BJ (cell line): ENCODE measurements around the gene FNIP1. TPM values are rescaled to one million over a fixed set of nuclear protein-coding genes. Genes with fewer than 3 reads are reported as not detected.

Experiments used
- CTCF ChIA-PET: fragments of 350-600 bp; formaldehyde crosslinking; extraction: SDS; loops from one replicate; lab custom pipeline; 2021; ENCODE audit warnings: antibody characterized with exemption, inconsistent platforms; lab: Yijun Ruan, JAX
- POLR2A ChIA-PET: fragments of 300-600 bp; sonication (Branson Sonifier 250); formaldehyde crosslinking; extraction: SDS; loops from one replicate; lab custom pipeline; 2021; ENCODE audit warnings: antibody characterized with exemption; lab: Charles Lee
- DNase-seq: peaks from one replicate; pipeline ENCODE4 v3.0.0-alpha.2; 2011; ENCODE audit warnings: low read depth
- H3K27me3 ChIP-seq: 2 replicates; pipeline ENCODE4 v1.6.0; 2011; ENCODE audit warnings: low read length; ENCODE audit not compliant: control insufficient read depth, insufficient read depth
- H3K36me3 ChIP-seq: 2 replicates; pipeline ENCODE4 v1.5.1; 2011; ENCODE audit warnings: low read length; ENCODE audit not compliant: control insufficient read depth, insufficient read depth
- H3K4me3 ChIP-seq: 2 replicates; pipeline ENCODE4 v1.5.1; 2011; ENCODE audit warnings: low read depth, mild to moderate bottlenecking, control low read depth, low read length
- polyA plus RNA-seq: library from polyadenylated mRNA; depleted of rRNA; stranded (reverse); fragments of >200 nt; gene quantifications from 2 replicates; pipeline ENCODE4 v1.2.3, GENCODE V29; 2011
- TF ChIP-seq, protein P1 (sequence below): IDR thresholded peaks from 2 replicates; pipeline ENCODE4 v1.5.1; 2011; ENCODE audit warnings: low read depth, mild to moderate bottlenecking, control low read depth, inconsistent platforms, low read length, moderate library complexity; ENCODE audit not compliant: insufficient read depth

FNIP1 gene
- polyA plus RNA-seq, 1 experiment, result 5.3 TPM

DNA sequence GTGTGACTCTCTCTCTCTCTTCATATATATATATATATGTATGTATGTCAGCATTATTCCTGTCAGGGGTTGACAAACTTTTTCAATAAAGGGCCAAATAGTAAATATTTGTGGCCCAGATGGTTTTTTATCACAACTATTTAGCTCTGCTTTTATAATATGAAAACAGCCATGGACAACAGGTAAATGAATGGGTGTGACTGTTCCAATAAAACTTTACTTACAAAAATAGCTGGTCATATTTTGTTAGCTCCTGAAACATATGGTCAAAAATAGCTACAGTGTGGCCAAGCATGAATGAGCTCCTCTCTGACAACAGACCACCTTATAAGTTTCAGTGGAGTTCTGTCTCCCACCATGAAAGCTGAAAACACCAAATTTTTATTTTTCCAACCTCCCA is 183.4 kb downstream of the FNIP1 start:
- no peaks in the 10 kb centered on the region for H3K27me3 ChIP-seq
- no peak overlapping the region for H3K4me3 ChIP-seq
- ChIA-PET CTCF (interaction anchor here (0.6 to 2.0 kb wide), 3 partner anchors 24 to 301 kb away, joined by 3 to 5 read pairs (median 3); no protein-coding TSS in a partner anchor), POLR2A (no interaction called here)
- TF ChIP-seq, protein P1, sequence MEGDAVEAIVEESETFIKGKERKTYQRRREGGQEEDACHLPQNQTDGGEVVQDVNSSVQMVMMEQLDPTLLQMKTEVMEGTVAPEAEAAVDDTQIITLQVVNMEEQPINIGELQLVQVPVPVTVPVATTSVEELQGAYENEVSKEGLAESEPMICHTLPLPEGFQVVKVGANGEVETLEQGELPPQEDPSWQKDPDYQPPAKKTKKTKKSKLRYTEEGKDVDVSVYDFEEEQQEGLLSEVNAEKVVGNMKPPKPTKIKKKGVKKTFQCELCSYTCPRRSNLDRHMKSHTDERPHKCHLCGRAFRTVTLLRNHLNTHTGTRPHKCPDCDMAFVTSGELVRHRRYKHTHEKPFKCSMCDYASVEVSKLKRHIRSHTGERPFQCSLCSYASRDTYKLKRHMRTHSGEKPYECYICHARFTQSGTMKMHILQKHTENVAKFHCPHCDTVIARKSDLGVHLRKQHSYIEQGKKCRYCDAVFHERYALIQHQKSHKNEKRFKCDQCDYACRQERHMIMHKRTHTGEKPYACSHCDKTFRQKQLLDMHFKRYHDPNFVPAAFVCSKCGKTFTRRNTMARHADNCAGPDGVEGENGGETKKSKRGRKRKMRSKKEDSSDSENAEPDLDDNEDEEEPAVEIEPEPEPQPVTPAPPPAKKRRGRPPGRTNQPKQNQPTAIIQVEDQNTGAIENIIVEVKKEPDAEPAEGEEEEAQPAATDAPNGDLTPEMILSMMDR, result no peak
- H3K36me3 ChIP-seq, result no peaks in the 10 kb centered on the region; the same call in none of the 2 replicates
- no peak for DNase-seq

DNA sequence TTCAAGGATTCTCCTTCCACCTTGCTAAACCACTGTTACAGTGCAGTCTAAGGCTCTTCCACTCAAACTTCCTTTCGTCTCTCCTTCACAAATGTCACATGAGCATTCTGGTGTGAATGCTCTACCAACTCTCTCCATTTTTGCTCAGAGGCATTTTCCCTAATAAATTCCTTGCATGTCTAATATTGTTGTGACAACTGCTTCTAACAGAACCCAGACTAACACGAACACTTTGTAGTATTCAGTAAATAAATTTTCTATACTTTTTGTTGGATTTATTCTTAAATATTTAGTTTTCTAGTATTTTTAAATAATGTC is 185.8 kb downstream of the FNIP1 start:
- CTCF ChIA-PET, result interaction anchor here (1.9 kb wide), 1 partner anchor 21 kb away, joined by 9 read pairs; no protein-coding TSS in a partner anchor
- no peaks in the 10 kb centered on the region for H3K27me3 ChIP-seq
- POLR2A ChIA-PET, result no interaction called here

DNA sequence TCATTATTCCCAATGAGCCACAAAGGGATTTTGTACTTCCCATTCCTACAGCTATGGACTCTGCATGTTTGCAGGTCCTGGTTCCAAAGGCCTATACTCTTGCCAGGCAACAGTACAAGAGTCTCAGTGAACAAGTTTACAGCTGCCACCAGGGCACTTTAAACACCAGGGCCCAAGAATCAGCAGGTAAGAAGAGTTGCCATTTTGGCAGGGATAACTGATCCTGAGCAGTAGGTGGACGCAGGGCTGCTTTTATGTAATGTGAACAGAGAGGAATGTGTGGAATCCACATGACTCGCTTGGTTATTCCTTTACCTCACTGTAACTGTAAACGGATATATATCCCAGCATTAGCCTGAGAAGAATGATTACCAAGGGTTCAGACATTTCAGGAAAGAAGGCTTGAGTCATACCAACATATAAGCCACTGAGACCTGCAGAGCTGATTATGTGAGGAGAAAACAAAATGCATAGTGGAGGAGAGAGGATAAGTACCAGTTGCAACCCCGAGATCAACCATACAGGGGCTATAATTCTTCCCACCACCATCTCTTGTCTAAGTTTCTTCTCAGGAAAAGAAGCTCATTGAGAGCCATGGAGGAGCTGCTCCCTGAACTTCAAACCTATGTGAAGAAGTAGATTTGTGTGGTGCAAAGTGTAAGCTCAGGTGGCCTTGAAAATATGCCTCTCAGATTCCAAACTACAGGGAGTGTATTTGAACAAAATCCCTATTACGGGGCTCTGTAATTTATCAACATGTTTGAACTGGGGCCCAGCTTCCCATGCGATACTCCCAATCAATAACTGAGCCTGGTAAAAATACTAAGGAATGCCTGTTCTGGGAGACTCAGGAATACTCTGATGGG is 186.4 kb downstream of the FNIP1 start:
- DNase-seq, result no peak
- ChIA-PET CTCF (interaction anchor here (1.9 kb wide), 1 partner anchor 21 kb away, joined by 9 read pairs; no protein-coding TSS in a partner anchor), POLR2A (no interaction called here)
- H3K36me3 ChIP-seq, result no peaks in the 10 kb centered on the region; the same call in 1 of the 2 replicates
- H3K27me3 ChIP-seq, result no peaks in the 10 kb centered on the region
- TF ChIP-seq, protein P1, result no peak
- no peak overlapping the region for H3K4me3 ChIP-seq

More for the DNA sequence above, 185.8 kb downstream of the FNIP1 start:
- H3K4me3 ChIP-seq, result no peak overlapping the region
- no peaks in the 10 kb centered on the region; the same call in 1 of the 2 replicates for H3K36me3 ChIP-seq
- DNase-seq, result no peak
- TF ChIP-seq, protein P1, result no peak

DNA sequence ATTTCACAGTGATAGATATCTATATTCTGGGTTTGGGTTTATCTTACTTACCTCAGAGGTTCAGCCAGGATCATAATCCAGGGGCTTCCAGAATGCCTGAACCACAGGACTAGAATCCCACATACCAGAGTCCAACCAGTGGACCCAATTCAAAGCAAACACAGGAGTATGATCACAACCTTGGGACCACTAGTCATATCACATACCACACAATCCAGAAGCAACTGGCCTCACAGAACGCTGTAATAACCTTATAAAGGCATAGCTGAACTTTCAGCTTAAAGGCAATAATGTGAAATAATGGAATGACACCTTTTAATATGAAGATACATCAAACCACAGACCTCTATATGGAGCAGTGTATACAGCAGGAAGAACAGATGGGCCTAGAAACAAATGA is 187.0 kb downstream of the FNIP1 start:
- Histone ChIP-seq H3K4me3 (no peak overlapping the region), H3K36me3 (no peaks in the 10 kb centered on the region; the same call in 1 of the 2 replicates), H3K27me3 (no peaks in the 10 kb centered on the region)
- no peak for DNase-seq
- CTCF ChIA-PET, result interaction anchor here (1.9 kb wide), 1 partner anchor 20 kb away, joined by 9 read pairs; no protein-coding TSS in a partner anchor
- POLR2A ChIA-PET, result no interaction called here
- TF ChIP-seq, protein P1, result no peak

DNA sequence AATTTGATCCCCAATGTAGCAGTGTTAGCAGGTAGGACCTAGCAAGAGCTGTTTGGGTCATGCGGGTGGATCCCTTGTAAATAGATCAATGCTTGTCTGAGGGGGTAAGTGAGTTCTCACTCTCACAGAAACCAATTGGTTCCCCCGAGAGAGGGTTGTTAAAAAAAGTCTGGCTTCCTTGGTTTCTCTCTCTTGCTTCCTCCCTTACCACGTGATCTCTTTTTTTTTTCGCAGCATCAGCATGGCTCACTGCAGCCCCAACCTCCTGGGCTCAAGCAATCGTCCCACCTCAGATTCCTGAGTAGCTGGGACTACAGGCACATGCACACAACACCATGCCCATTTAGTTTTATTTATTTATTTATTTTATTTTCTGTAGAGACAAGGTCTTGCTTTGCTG is 188.2 kb downstream of the FNIP1 start:
- Histone ChIP-seq H3K4me3 (no peak overlapping the region), H3K27me3 (no peaks in the 10 kb centered on the region), H3K36me3 (no peaks in the 10 kb centered on the region; the same call in 1 of the 2 replicates)
- ChIA-PET CTCF (interaction anchor here (0.7 kb wide), 1 partner anchor 80 kb away, joined by 3 read pairs; no protein-coding TSS in a partner anchor), POLR2A (no interaction called here)
- no peak for DNase-seq
- TF ChIP-seq, protein P1, result no peak
